Aortic smooth muscle cell (primary cell): Measurements from ENCODE around the gene C1orf232. TPM values are rescaled to one million over a fixed set of nuclear protein-coding genes. Genes with fewer than 3 reads are reported as not detected.

Experiments used
- total RNA-seq: library from RNA; depleted of rRNA; stranded (reverse); fragments of >200 nt; gene quantifications from 2 replicates; pipeline ENCODE4 v1.2.3, GENCODE V29; 2014

Gene C1orf232
- not detected in 2 replicates for total RNA-seq

DNA sequence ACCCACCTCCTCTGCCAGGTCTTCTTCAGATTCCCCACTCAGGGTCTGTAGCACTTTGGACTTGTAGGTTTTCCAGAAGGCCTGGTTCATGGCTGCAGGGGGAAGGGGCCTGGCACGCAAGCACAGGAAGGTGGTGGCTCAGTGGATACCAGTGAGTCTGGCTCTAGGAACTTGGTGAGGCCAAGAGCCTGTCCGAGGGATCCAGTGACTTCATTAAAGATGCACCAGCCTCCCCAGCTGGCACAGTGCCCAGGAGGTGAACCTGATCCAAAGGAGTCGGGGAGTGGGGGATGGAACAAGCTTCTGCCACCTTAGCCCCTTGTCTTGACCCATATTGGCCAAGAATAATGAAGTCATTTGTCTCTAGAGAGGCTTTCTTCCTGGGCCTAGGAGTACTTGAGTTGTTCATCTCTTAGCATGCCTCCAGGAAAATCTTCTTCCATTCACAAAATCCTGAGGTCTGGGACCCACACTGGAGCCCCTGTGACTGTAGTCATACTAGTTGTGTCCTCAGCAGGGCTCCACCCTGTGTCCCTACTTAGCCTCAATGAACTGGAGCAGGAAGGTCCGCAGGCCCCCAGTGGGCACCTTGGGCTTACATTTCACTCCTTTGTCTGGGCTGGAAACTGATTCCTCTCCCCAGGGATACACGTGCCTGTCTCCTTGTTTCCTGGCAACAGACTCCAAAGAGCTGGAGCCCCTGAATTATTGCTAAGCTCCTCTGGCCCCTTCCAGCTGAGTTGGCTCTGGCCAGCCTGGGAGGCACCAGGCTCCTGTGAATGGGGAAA is at the start of gene C1orf232:
TSS of gene C1orf232 (minus strand) at position 554 of the 788 bp plus-strand sequence. CDS start at position 90, 464 bp downstream.

DNA sequence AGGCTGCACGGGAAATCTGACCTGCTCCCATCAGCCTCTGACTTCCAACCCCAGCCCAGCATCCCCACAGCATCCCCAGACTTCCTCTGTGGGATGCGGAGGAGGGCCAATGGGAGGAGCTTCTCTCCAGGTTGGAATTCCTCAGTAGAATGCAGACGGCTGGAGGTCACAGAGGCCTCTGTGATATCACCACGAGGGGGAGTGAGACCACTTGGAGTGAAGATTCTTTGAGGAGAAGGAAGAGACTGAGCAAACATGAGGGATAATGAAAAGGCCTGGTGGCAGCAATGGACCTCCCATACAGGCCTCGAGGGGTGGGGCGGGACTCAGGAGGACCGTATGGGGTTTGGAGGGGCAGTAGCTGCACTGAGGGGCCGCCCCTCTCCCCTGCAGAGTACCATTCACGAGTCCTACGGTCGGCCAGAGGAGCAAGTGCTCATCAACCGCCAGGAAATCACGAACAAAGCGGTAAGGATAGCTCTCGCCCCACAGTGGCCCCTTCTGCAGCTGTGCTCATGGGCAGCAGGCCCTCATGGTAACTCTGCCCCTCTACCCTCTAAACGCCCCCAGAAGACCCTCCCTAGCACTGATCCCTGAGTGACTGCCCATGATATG is 21.7 kb upstream of the C1orf232 start, which contains the start of gene CATSPER4:
TSS of gene CATSPER4 (plus strand) at position 230 of the 615 bp plus-strand sequence. CDS start at position 256, 26 bp downstream.

DNA sequence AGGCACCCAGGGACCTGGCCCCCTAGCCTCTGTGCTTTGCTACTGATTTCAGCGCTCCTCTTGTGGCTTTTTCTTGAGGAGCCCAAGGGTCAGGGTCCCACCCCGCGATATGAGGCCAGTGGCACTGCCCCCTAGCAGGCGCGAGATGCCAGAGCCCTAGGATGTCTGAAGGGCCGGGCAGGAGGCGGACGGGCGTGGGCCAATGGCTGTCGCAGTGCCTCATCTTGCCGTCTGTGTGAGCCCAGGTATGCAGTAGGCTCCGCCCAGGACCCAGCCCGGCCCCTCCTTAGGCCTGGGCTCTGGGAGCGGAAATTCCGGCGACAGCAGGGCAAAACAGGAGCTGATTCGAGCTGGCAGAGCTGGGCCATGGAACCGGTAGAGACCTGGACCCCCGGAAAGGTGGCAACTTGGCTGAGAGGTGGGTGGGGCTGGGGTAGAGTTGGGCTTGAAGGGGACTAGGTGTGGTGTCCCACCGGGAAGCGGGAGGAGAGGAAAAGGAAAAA is 8.5 kb upstream of the C1orf232 start, which contains the start of gene CNKSR1:
TSS of gene CNKSR1 (plus strand) at position 310 of the 503 bp plus-strand sequence. CDS start at position 367, 57 bp downstream.

DNA sequence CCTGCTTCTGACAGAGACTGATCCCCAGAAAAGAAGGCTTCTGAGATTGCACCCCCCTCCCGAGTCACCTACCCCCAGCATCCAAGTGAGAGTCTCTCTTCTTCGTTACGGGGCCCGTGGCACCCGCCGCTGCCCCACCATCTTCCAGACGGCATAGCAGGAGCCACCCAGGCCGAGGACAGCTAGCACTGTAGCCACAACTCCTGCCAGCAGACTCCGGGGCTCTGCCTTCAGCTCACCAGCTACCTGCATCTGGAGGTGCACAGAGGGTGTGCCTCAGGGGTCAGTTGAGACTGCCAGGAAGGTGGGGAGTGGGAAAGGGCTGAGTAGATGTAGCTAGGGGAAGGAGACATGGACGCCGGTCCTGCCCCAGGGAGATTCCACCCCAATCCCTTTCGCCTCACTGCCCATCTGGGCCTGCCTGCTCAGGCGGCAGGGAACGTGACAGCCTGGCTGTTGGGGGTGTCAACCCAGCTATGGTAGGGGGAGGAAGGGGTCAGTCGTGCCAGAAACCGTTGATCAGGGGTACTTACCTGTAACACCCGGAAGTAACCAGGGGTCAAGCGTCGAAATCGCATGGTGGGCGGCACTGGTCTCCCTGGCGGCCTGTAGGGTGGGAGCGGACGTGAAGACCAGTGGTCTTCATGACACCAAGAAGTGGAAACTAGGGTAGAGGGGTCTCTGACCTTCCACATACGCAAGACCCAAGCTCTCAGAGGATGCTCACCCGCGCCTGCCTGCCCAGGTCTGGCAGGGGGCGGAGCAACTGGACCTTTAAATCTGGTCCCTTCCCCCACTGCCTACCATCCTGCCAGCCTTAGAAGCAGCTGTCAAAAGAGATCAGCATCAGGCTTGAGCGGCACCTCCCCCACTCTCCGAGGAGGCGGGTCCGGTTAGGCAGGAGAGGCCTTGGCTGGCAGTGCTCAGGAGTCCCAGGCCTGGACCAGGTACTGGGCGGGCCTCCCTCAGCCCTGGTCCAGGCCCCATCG is 2.6 kb upstream of the C1orf232 start, which contains the start of gene ZNF593OS:
TSS of gene ZNF593OS (minus strand) at position 749 of the 989 bp plus-strand sequence. CDS start at position 578, 171 bp downstream.

DNA sequence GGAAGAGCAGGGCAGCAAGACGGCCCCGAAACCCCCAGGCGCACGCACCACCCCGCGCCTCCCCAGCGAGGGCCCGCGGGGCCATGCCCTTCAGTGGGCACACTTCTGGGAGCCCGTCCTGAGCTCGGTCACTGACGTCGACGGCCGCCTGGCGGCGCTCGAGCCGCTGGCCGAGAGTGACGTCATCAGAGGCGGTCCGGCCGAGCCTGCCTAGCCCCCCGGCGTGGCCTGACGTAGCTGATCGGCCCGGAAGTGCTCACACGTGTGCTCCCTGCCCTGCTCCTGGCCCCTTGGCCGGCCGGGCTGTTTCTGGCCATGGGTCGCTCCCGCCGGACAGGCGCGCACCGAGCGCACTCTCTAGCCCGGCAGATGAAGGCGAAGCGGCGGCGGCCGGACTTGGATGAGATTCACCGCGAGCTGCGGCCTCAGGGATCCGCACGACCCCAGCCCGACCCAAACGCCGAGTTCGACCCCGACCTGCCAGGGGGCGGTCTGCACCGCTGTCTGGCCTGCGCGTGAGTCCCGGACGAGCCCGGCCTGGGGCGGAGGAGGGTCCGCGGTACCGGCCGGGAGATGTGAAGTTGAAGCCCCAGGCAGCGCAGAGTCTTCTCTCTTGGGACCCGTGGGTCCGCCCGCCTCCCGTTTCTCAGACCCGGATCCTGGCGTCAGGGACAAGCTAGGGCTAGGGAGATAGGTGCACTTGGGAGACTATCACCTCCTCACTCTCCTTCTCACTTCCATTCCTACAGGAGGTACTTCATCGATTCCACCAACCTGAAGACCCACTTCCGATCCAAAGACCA is 1.1 kb upstream of the C1orf232 start, which contains the start of gene ZNF593:
TSS of gene ZNF593 (plus strand) at position 240 of the 803 bp plus-strand sequence. CDS start at position 316, 76 bp downstream.

DNA sequence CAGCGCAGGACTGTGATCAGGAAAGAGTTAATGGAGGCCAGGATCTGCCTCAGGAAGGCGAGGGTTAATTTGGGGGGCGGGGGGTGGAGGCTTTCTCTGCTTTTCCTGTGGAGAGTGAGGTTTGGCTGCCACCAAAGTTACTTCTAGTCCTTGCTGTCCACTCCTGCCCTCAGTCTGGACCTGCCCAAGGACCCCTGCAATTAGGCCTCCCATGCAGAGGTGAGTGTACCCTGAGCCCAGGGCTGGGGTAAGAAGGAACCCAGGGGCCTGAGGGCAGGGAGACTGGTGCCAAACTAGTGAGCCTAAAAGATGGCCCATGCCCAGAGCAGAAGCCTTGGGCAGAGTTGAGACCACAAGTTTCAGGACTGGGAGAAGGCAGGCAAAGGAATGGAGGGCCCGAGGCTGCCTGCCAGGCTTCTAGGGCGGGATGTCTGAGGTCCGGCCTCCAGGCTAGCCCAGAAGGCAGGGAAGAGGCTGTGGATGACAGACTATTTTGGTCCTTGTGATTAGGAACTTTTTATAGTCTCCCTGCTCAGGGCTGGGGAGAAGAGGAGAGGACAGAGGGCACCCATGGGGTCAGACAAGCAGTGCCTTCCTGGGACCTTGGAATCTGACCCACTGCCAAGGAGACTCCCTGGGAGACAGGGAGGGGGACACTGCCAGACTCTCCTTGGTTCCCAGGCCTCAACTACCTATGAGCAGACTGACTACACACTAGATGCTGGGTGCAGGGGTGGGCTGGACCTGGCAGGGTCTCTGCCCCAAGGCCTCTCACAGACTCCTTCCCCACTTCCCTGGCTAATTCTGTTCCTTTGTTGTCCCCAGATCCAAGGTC is 9.6 kb downstream of the C1orf232 start, which contains the start of gene FAM110D:
TSS of gene FAM110D (plus strand) at position 172 of the 835 bp plus-strand sequence. CDS start 2,213 bp downstream, outside the sequence.

Other genes starting within 250 kb of the C1orf232 start
- 8.5 and 8.6 TPM in 2 replicates for gene PAFAH2, start 170.9 kb downstream of the C1orf232 start, total RNA-seq
- 0.06 and 0.13 TPM in 2 replicates for gene EXTL1, start 147.2 kb downstream of the C1orf232 start, total RNA-seq
- not detected in 2 replicates for gene SLC30A2, start 122.8 kb downstream of the C1orf232 start, total RNA-seq
- under 0.01 TPM in 1 of 2 replicates, not detected in the other for gene TRIM63, start 101.3 kb downstream of the C1orf232 start, total RNA-seq
- gene PDIK1L, start 57.1 kb downstream of the C1orf232 start, total RNA-seq: 4.7 and 5.4 TPM in 2 replicates
- gene FAM110D, start 9.9 kb downstream of the C1orf232 start, total RNA-seq: under 0.01 and 0.06 TPM in 2 replicates
- 18.5 and 27.1 TPM in 2 replicates for gene ZNF593, start 945 bp upstream of the C1orf232 start, total RNA-seq
- gene ZNF593OS, start 2.9 kb upstream of the C1orf232 start, total RNA-seq: 0.19 TPM in 1 of 2 replicates, not detected in the other
- 0.26 TPM in 1 of 2 replicates, not detected in the other for gene CNKSR1, start 8.5 kb upstream of the C1orf232 start, total RNA-seq
- gene CATSPER4, start 21.6 kb upstream of the C1orf232 start, total RNA-seq: not detected in 2 replicates
- gene CEP85, start 65.2 kb upstream of the C1orf232 start, total RNA-seq: 6.2 and 7.7 TPM in 2 replicates
- 117 and 123 TPM in 2 replicates for gene SH3BGRL3, start 111.1 kb upstream of the C1orf232 start, total RNA-seq
- gene UBXN11, start 137.7 kb upstream of the C1orf232 start, total RNA-seq: 4.8 and 5.3 TPM in 2 replicates
- gene CD52, start 149.0 kb upstream of the C1orf232 start, total RNA-seq: not detected in 2 replicates
- not detected in 2 replicates for gene CRYBG2, start 185.2 kb upstream of the C1orf232 start, total RNA-seq
- gene ZNF683, start 203.8 kb upstream of the C1orf232 start, total RNA-seq: not detected in 2 replicates
- not detected in 2 replicates for gene LIN28A, start 241.9 kb upstream of the C1orf232 start, total RNA-seq